HL-60/S4 treated with phorbol 12-myristate 13-acetate at 8.2 ng/mL for 4 days and 3 days (cell line): ENCODE measurements around the gene AP1G2.

Experiments
- in situ Hi-C: fragments of 300-500 bp; cut with MboI; formaldehyde crosslinking; loops from 2 replicates; pipeline ENCODE4 v1.15.0; 2022; ENCODE audit warnings: low sequenced_read_pairs

Gene AP1G2

DNA sequence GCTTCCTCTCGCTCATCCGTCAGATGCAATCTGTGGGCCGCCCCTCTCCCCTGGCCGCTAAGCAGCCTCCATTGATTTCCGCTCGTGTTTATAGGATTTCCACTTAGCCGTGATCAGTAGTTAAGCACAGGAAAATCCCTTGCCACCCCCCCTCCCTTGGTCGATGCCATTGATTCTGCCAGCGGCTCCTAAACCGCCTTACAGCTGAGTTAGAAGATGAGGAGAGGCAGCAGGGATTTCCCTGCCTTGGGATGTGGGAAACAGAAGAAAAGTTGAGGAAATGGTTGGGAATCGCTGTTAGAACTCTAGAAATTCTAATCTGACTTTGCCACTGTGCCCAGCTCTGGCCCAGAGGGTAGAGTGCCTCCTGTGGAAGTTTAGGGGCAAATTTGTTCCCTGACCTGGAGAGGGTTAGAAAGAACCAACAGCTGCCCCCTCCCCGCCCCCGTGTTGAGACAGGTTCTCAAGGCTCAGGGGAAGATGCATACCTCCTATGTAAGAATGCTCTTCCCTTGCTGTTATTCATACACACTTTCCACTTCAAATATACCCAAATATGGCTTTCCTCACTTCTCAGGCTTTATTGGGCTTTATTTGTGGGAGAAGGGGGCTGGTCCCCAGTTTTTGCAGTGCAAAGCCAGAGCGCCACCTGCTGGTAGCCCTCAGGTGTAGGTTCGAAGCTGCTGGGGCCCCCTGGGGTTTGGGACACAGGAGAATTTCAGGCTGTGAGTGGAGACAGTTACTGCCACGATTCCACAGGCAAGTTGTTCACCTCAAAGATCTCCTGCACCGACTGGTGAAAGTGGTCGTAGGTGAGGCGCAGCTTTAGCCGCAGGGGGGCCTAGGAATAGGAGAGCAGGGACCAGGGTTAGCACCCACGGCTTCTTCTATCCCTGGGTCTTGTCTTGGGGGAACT is 8.3 kb downstream of the AP1G2 start:
- in situ Hi-C loops = loop anchor here (10.0 kb wide), 1 partner anchor 74 kb away; no protein-coding TSS in a partner anchor

- in situ Hi-C loops = loop anchor here (10.0 kb wide), 1 partner anchor 74 kb away; no protein-coding TSS in a partner anchor
Measured at GRCh38 chr14:23558346-23559009, 9.1 kb downstream of the AP1G2 start.

DNA sequence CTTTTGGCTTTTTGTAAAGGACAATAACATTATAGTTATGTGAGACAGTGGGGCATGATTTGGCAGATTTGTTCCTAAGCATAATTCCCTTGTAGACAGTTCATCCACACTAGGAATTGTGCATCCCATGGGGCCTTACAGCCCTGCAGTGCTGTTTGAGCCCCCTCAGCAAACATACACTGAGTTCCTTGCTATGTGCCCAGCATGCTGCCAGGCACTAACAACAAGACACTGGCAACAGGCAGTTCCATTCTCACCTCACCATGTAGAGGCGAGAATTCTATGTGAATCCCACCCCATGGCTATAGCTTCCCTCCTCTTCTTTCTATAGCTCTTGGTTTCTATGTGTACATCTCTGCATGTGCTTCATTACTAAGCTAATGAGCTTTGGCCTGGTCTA is 9.6 kb downstream of the AP1G2 start:
- in situ Hi-C loops = loop anchor here (10.0 kb wide), 1 partner anchor 73 kb away; no protein-coding TSS in a partner anchor

DNA sequence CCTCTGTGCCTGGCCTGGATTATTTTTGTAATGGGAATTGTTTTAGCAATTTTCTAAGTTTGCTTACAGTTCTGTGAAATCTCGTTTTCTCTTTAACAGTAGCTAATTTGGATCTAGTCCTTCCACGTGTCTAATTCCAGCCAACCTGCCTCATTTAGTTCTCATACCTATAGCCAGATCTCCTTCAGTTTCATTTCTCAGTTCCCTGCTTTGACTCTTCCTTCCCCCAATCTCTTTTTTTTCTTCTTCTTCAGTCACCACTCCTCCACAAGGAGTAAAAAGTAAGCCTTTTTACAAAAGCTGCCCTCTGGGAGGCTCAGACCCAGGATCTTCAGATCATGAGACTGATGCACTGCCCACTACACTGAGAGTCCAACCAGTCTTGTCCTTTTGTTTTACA is 10.1 kb downstream of the AP1G2 start:
- in situ Hi-C loops = loop anchor here (10.0 kb wide), 1 partner anchor 73 kb away; no protein-coding TSS in a partner anchor

DNA sequence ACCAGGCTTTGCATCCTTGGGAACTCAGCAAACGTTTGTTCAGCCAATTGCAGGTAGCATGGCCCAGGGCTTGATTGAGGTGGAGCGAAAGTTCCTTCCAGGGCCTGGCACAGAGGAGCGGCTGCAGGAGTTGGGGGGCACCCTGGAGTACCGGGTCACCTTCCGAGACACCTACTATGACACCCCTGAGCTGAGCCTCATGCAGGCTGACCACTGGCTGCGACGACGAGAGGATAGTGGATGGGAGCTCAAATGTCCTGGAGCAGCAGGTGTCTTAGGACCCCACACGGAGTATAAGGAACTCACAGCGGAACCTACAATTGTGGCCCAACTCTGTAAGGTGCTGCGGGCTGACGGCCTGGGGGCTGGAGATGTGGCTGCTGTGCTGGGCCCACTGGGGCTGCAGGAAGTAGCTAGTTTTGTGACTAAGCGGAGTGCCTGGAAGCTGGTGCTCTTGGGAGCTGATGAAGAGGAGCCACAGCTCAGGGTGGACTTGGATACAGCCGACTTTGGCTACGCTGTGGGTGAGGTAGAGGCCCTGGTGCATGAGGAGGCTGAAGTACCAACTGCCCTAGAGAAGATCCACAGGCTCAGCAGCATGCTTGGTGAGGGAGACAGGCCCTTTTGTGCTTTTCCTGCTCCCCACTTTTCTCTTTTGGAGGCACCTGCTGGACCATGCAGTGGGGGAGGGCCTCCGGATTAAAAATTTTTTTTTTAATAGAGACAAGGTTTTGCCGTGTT is 10.7 kb downstream of the AP1G2 start:
- in situ Hi-C loops = loop anchor here (10.0 kb wide), 1 partner anchor 72 kb away; no protein-coding TSS in a partner anchor

GRCh38 chr14:23555882-23556699 is 11.5 kb downstream of the AP1G2 start, which contains the start of gene THTPA:
Gene THTPA (plus strand): TSS chr14:23556271. CDS start chr14:23556758, 487 bp downstream.
- in situ Hi-C loops = loop anchor here (10.0 kb wide), 1 partner anchor 71 kb away; no protein-coding TSS in a partner anchor

DNA sequence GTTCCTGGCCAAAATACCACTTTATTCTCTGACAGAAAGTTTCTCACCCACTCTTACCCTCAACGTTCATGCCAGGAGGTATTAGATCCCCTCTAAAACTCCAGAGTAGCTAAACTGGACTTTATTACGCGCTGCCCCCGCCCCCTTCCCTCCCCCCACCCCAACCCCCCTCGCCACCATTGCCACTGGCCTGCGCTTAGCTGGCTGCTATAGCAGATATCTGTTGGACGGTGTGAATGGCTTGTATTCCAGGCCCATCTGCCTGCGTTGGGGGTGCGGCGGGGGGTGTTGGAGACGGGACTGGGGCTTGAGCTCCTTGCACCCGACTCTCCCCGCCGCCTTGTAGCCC is 12.1 kb downstream of the AP1G2 start:
- in situ Hi-C loops = loop anchor here (10.0 kb wide), 1 partner anchor 71 kb away; no protein-coding TSS in a partner anchor

GRCh38 chr14:23551266-23552028 is 16.1 kb downstream of the AP1G2 start, which contains the start of gene ZFHX2:
Gene ZFHX2 (minus strand): TSS chr14:23551765. CDS start chr14:23535325, 16,440 bp downstream.
- in situ Hi-C loops = loop anchor here (10.0 kb wide), 1 partner anchor 67 kb away; no protein-coding TSS in a partner anchor

GRCh38 chr14:23550812-23551265 is 16.8 kb downstream of the AP1G2 start:
- in situ Hi-C loops = loop anchor here (10.0 kb wide), 1 partner anchor 66 kb away; no protein-coding TSS in a partner anchor

DNA sequence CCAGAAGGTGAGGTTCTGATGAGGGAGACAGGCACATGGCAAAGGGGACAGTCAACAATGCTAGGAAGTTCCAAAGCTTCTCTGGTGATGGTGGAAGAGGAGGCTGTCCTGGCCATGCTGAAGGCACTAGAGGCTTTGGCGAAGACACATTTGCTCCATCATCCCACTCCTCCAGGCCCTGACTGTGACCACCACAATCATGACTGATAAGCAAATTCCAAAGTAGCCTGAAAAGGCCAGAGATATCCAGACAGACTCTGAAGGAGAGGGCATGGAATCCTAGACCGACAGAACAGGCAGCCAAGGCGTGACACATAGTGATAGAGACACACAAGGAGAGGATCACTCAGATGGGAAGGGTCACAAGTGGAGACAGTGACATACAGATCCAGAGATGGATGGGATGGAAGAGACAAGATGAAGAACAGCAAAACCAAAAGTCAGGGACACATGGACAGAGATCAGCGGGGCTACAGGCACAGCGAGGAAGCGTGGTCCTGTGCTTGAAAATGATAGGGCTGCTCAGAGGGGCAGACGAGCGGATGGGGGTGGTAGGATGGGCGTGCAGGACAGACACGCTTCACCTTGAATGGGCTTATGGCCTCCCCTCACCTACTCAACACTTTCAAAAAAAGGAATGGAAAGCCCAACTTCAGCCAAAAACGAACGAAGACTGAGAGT is 17.3 kb downstream of the AP1G2 start:
- in situ Hi-C loops = loop anchor here (10.0 kb wide), 1 partner anchor 65 kb away; no protein-coding TSS in a partner anchor

DNA sequence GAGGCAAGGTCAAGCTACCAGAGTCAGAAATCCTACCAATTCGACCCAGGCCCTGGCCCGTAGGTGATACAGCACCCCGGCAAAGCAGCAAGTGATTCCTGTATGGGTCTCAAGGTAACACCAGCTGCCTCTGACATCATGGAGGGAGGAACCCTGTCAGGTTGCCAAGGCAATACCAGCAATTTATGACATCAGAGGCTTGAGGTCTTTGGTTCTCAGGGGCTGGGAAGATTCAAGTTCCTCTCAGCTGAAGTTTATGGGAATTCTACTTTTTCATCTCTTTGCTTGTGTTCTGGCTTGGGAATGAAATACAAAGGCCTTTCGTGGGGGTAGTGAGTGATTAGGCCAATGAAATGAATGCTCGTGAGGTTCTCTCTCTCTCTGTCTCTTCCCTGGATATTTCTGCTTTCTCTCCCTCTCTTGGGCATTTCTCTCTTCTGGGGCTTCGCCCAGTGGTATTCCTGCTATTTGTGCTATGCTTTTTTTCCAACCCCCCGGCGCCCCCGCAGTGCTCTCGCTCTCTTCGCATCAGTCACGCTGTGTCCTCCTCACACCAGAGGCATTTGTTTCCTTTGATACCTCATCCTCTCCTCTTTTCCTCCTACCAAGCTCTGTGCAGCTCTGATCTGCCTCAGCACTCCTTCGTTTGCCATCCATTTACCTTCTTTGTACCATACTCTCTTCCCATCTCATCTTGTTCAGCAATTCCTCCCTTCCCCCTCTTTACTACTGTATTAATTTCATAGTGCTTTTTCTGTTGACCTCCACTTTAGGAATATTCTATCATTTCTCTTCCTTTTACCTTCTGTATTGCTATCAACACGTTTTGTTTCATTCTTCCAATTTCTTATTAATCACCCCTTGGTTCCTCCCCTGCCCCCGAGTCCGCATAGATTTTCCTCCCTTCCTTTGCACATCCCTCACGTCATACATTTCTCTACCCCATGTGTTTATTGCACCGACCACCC is 19.0 kb downstream of the AP1G2 start:
- in situ Hi-C loops = no loop called here

DNA sequence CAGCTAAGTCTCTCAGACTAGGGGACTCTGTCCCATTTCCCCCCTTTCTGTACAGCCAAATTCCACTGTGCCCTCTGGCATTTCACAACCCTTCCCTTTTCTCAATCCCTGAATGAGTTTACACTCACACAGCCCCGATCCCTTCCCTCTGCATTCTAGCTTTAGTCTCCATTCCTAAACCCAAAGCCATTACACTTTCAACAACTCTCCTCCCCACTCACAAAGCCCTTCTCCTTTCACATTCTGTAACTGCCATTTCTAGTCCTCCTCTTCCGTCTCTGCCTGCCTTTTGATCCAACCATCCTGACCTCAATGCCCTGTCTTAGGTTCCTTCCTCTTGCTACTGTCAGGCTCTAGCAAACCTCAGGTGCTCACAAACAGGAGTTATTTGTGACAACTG is 19.7 kb downstream of the AP1G2 start:
- in situ Hi-C loops = no loop called here

DNA sequence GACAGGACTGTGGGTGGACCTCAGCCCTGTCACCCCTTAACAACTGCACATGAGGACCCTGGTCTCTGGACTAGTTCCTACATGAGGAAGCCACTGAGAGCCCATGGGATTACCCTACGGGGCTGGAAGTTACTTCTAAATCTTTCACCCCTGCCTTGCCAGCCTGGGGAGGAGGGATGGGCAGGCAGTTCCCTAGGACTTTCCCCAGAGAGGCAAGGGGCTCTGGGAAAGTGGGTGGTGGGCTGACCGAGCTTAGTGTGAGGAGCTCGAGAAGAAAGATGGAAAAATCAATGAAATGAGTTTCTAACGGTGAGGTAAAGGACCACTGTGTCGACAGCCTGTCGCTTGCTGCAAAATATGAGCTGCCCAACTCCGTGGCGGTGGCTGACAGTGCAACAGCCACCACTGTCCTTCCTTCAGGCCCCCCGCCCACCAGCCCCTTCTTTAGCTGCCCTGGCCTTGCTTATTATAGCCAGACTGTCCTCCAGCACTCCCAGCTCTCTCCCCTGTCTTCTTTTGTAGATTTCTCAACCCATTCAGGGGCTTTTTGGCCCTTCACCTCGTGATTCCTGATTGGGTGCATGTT is 21.0 kb downstream of the AP1G2 start:
- in situ Hi-C loops = no loop called here

GRCh38 chr14:23545740-23546365 is 21.7 kb downstream of the AP1G2 start:
- in situ Hi-C loops = no loop called here

- in situ Hi-C loops = no loop called here
Measured at GRCh38 chr14:23544511-23545447, 22.8 kb downstream of the AP1G2 start.
